Neuronal stem cell (in vitro differentiated cells): Measurements from ENCODE around the gene SPEM3.

Source experiments
- DNase-seq: peaks from one replicate; pipeline ENCODE4 v3.0.0-alpha.2; 2013; ENCODE audit warnings: low spot score
- H2AFZ ChIP-seq: one replicate; pipeline ENCODE4 v1.6.1; 2013; ENCODE audit warnings: mild to moderate bottlenecking, low read length, inconsistent platforms
- H2AK5ac ChIP-seq: 2 replicates; pipeline ENCODE4 v1.6.1; 2013; ENCODE audit warnings: low read depth, mild to moderate bottlenecking, inconsistent platforms, low read length, moderate library complexity, mixed read lengths
- H2BK120ac ChIP-seq: 2 replicates; pipeline ENCODE4 v1.6.1; 2013; ENCODE audit warnings: low read depth, mild to moderate bottlenecking, inconsistent platforms, low read length, moderate library complexity, mixed read lengths
- H2BK12ac ChIP-seq: one replicate; pipeline ENCODE4 v1.6.1; 2013; ENCODE audit warnings: low read length, inconsistent platforms
- H2BK15ac ChIP-seq: 2 replicates; pipeline ENCODE4 v1.6.1; 2013; ENCODE audit warnings: mild to moderate bottlenecking, low read length, inconsistent platforms, mixed read lengths
- H2BK5ac ChIP-seq: one replicate; pipeline ENCODE4 v1.6.1; 2013; ENCODE audit warnings: inconsistent platforms, mild to moderate bottlenecking, low read length, moderate library complexity
- H3K14ac ChIP-seq: one replicate; pipeline ENCODE4 v1.6.1; 2013; ENCODE audit warnings: low read length, inconsistent platforms
- H3K18ac ChIP-seq: 2 replicates; pipeline ENCODE4 v1.6.1; 2013; ENCODE audit warnings: low read length, inconsistent platforms
- H3K23ac ChIP-seq: 2 replicates; pipeline ENCODE4 v1.6.1; 2013; ENCODE audit warnings: low read depth, mild to moderate bottlenecking, mixed read lengths, low read length, inconsistent platforms; ENCODE audit not compliant: poor library complexity
- H3K27ac ChIP-seq: replicated peaks from 3 replicates; pipeline ENCODE4 v1.5.1; 2013; ENCODE audit warnings: low read length, inconsistent platforms
- H3K27me3 ChIP-seq, 3 experiments: 2 replicates each; pipeline ENCODE4 v1.6.1; 2013; ENCODE audit warnings: low read length in 3 of 3, mild to moderate bottlenecking in 2 of 3, inconsistent platforms in 1 of 3, low read depth in 1 of 3, mixed read lengths in 1 of 3, moderate library complexity in 1 of 3; ENCODE audit not compliant: control insufficient read depth in 3 of 3, insufficient read depth in 3 of 3
- H3K36me3 ChIP-seq, 2 donors: replicated peaks in 1 of 2; 2 replicates each; pipeline ENCODE4 v1.6.1; 2013; ENCODE audit warnings: low read length in 2 of 2; ENCODE audit not compliant: control insufficient read depth in 2 of 2, insufficient read depth in 2 of 2
- H3K4ac ChIP-seq: 2 replicates; pipeline ENCODE4 v1.6.1; 2013; ENCODE audit warnings: inconsistent platforms, mild to moderate bottlenecking, low read length, moderate library complexity
- H3K4me1 ChIP-seq, 2 donors: 1 replicate in 1 of 2; 2 replicates in 1 of 2; pipeline ENCODE4 v1.6.1; 2013; ENCODE audit warnings: low read length in 2 of 2, low read depth in 1 of 2; ENCODE audit not compliant: control insufficient read depth in 2 of 2, insufficient read depth in 1 of 2
- H3K4me2 ChIP-seq: one replicate; pipeline ENCODE4 v1.6.1; 2013; ENCODE audit warnings: mild to moderate bottlenecking, low read length, inconsistent platforms; ENCODE audit not compliant: insufficient read depth, poor library complexity, severe bottlenecking
- H3K4me3 ChIP-seq, 2 donors: 2 replicates each; pipeline ENCODE4 v1.5.1; 2013; ENCODE audit warnings: low read length in 2 of 2, mild to moderate bottlenecking in 2 of 2, inconsistent platforms in 1 of 2, moderate library complexity in 1 of 2
- H3K79me1 ChIP-seq: one replicate; pipeline ENCODE4 v1.6.1; 2013; ENCODE audit warnings: low read depth, mild to moderate bottlenecking, inconsistent platforms, low read length, moderate library complexity
- H3K9ac ChIP-seq: one replicate; pipeline ENCODE4 v1.6.1; 2013; ENCODE audit warnings: mild to moderate bottlenecking, low read depth, low read length, inconsistent platforms; ENCODE audit not compliant: poor library complexity
- H3K9me3 ChIP-seq, 2 donors: replicated peaks in 1 of 2; 2 replicates each; pipeline versions ENCODE3 to v1.6.1; 2013; ENCODE audit warnings: low read length in 2 of 2, mild to moderate bottlenecking in 2 of 2, inconsistent platforms in 1 of 2, low read depth in 1 of 2, mixed read lengths in 1 of 2, moderate library complexity in 1 of 2; ENCODE audit not compliant: control insufficient read depth in 2 of 2, insufficient read depth in 1 of 2
- H4K8ac ChIP-seq: one replicate; pipeline ENCODE4 v1.6.1; 2013; ENCODE audit warnings: low read depth, mild to moderate bottlenecking, inconsistent platforms, low read length, moderate library complexity
- H4K91ac ChIP-seq: one replicate; pipeline ENCODE4 v1.6.1; 2013; ENCODE audit warnings: low read length, low read depth, mild to moderate bottlenecking, inconsistent platforms; ENCODE audit not compliant: poor library complexity
- WGBS, 2 donors: extraction: QIAGEN DNeasy Blood & Tissue Kit; methylation state at CpG; one replicate each; pipeline ENCODE4 v1.1.7; 2013; ENCODE audit warnings: missing lambda C conversion rate in 2 of 2, mixed read lengths in 1 of 2; ENCODE audit not compliant: insufficient read length in 2 of 2, insufficient replicate concordance in 1 of 2; ENCODE audit errors: extremely low coverage in 2 of 2; 5-methylcytosine and 5-hydroxymethylcytosine counted together

Gene SPEM3

GRCh38 chr17:7431231-7431630, 2.6 kb downstream of the SPEM3 start:
- H2AK5ac ChIP-seq, result no peak overlapping the region
- no peak overlapping the region for H3K9ac ChIP-seq
- no peak overlapping the region for H2BK12ac ChIP-seq
- H4K8ac ChIP-seq, result no peak overlapping the region
- WGBS, 2 donors, result no CpG with 5 or more reads among the region's 1 CpG
- H3K4me2 ChIP-seq, result no peak overlapping the region
- no peak overlapping the region for H3K14ac ChIP-seq
- peaks cover 0 to under 1% of the 10 kb centered on the region in 2 donors for H3K9me3 ChIP-seq
- no peak overlapping the region for H2BK120ac ChIP-seq
- no peak overlapping the region for H3K4ac ChIP-seq
- H3K79me1 ChIP-seq, result peaks cover 1% of the 10 kb centered on the region
- H3K23ac ChIP-seq, result no peak overlapping the region
- H2BK15ac ChIP-seq, result no peak overlapping the region
- no peak overlapping the region for H3K18ac ChIP-seq
- no peak for DNase-seq
- no peak overlapping the region for H3K27ac ChIP-seq
- no peak overlapping the region for H3K4me3 ChIP-seq
- no peak overlapping the region for H4K91ac ChIP-seq
- no peaks in the 10 kb centered on the region for H3K36me3 ChIP-seq
- H2BK5ac ChIP-seq, result no peak overlapping the region
- peaks cover 3 to 6% of the 10 kb centered on the region in 2 donors for H3K4me1 ChIP-seq
- no peak overlapping the region for H2AFZ ChIP-seq
- peaks cover 8 to 10% (median 10%) of the 10 kb centered on the region in 3 experiments for H3K27me3 ChIP-seq

DNA sequence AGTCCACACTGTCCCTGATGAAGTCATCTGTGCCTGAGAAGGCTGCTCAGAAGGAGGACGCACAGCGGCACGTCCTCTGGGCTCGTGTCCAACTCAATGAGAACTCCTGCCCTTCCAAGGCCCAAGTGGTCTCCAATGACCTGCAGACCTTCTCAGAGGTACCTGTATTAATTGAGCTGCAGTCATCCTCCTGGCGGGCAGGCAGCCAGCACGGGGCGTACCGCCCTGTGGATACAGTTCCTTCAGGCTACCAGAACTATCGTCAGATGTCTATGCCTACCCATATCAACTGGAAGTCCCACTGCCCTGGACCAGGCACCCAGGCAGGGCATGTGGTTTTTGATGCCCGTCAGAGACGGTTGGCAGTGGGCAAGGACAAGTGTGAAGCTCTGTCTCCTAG, 3.6 kb downstream of the SPEM3 start:
- Histone ChIP-seq H3K23ac (no peak overlapping the region), H3K18ac (no peak overlapping the region), H2AK5ac (no peak overlapping the region), H3K36me3 (no peaks in the 10 kb centered on the region), H3K14ac (no peak overlapping the region), H3K4ac (no peak overlapping the region), H3K27me3 (peaks cover 9 to 19% (median 16%) of the 10 kb centered on the region in 3 experiments), H4K91ac (no peak overlapping the region), H3K4me1 (peaks cover 5 to 11% of the 10 kb centered on the region in 2 donors), H4K8ac (no peak overlapping the region), H3K9ac (no peak overlapping the region), H3K4me3 (peak overlapping the region in 1 of 2 donors; percentile 3), H2AFZ (no peak overlapping the region), H3K27ac (no peak overlapping the region), H3K79me1 (no peaks in the 10 kb centered on the region), H3K9me3 (peaks cover 0 to 4% of the 10 kb centered on the region in 2 donors), H2BK120ac (no peak overlapping the region), H3K4me2 (no peak overlapping the region), H2BK15ac (peak overlapping the region; percentile 62), H2BK5ac (no peak overlapping the region), H2BK12ac (no peak overlapping the region)
- no peak for DNase-seq
- no CpG with 5 or more reads among the region's 11 CpGs for WGBS, 2 donors

DNA sequence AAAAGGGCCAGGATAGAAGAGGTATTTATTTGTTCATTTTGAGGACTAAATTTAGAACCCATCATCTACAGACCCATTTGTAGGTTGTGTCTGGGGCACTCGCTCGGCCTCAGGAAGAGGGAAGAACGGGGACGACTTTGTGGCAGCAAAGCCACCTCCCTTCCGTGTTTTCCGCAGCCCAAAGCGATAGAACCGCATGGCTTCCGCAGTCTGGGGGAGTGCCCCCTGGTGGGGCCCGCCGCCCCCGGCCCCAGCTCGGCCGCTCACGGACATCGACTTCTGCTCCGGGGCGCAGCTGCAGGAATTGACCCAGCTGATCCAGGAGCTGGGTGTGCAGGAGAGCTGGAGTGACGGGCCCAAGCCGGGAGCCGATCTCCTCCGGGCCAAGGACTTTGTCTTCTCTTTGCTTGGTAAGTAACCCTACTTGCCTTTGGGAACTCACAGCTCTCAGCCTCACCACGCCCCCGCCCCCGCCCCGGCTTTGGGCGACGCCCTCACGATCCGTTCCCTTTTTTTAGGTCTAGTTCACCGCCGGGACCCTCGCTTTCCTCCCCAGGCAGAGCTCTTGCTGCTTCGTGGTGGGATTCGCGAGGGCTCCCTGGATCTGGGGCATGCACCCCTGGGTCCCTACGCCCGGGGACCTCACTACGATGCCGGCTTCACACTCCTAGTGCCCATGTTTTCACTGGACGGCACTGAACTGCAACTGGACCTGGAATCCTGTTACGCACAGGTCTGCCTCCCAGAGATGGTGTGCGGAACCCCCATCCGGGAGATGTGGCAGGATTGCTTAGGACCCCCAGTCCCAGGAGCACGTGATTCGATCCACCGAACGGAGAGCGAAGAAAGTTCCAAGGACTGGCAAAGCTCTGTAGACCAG, 7.3 kb downstream of the SPEM3 start:
- Histone ChIP-seq H2AK5ac (peak overlapping the region; percentile 14), H3K27ac (no peak overlapping the region), H3K23ac (no peak overlapping the region), H3K9ac (no peak overlapping the region), H2BK12ac (no peak overlapping the region), H4K8ac (no peak overlapping the region), H3K27me3 (peaks cover 29 to 45% (median 38%) of the 10 kb centered on the region in 3 experiments), H2BK15ac (peak overlapping the region; percentile 5), H3K4me2 (peak overlapping the region; percentile 95), H2AFZ (peak overlapping the region; percentile 96), H3K4me1 (peaks cover 23 to 24% of the 10 kb centered on the region in 2 donors), H3K4ac (no peak overlapping the region), H3K14ac (peak overlapping the region; percentile 3), H3K18ac (peak overlapping the region; percentile 38), H3K79me1 (no peaks in the 10 kb centered on the region), H2BK120ac (no peak overlapping the region), H2BK5ac (no peak overlapping the region), H3K4me3 (peak overlapping the region; percentile 45 to 59), H3K36me3 (no peaks in the 10 kb centered on the region), H4K91ac (no peak overlapping the region), H3K9me3 (peaks cover 0 to 4% of the 10 kb centered on the region in 2 donors)
- peak; percentile 31 for DNase-seq
- no CpG with 5 or more reads among the region's 49 CpGs for WGBS, 2 donors
